A549 (cell line): ENCODE data around the gene COL5A1.

ENCODE experiments used
- FOSB ChIP-seq: fragments of 250-450 bp; sonication (Bioruptor Pico); IDR thresholded peaks from 2 replicates; pipeline ENCODE4 v1.5.0; 2020; ENCODE audit warnings: mild to moderate bottlenecking, moderate library complexity
- FOSL2 ChIP-seq, 2 experiments: fragments of 450-650 bp in 1 of 2; fragments of >200 bp in 1 of 2; sonication (Bioruptor Twin) in 1 of 2; formaldehyde crosslinking; IDR thresholded peaks; 2 replicates each; pipeline versions ENCODE4 v1.5.0 to v1.6.1; 2016 to 2020; ENCODE audit warnings: mild to moderate bottlenecking in 1 of 2, moderate library complexity in 1 of 2
- KDM1A ChIP-seq: fragments of 200-600 bp; sonication (generic); IDR thresholded peaks from 2 replicates; pipeline ENCODE4 v1.6.1; 2016; ENCODE audit warnings: low read depth, mild to moderate bottlenecking
- POLR2A ChIP-seq: IDR thresholded peaks from 2 replicates; pipeline ENCODE4 v1.6.1; 2012; ENCODE audit warnings: mild to moderate bottlenecking, low read length
- RARB ChIP-seq: fragments of 250-450 bp; sonication (Bioruptor Pico); IDR thresholded peaks from 2 replicates; pipeline ENCODE4 v1.8.0; 2021; ENCODE audit warnings: mild to moderate bottlenecking, moderate library complexity
- RCOR1 ChIP-seq: fragments of 150-350 bp; IDR thresholded peaks from 2 replicates; pipeline ENCODE4 v1.6.1; 2014; ENCODE audit warnings: antibody characterized with exemption, low read length, low read depth
- RFX5 ChIP-seq: fragments of 450-650 bp; IDR thresholded peaks from 2 replicates; pipeline ENCODE4 v1.7.1; 2014; ENCODE audit warnings: antibody characterized with exemption, mild to moderate bottlenecking, moderate library complexity
- TF ChIP-seq, protein P1 (sequence below): fragments of >200 bp; sonication (Bioruptor Twin); formaldehyde crosslinking; IDR thresholded peaks from 3 replicates; pipeline ENCODE4 v1.5.1; 2016
- TF ChIP-seq, protein P2 (sequence below): IDR thresholded peaks from 2 replicates; pipeline ENCODE4 v1.6.1; 2012
- TF ChIP-seq, protein P3 (sequence below): fragments of 200-600 bp; sonication (generic); IDR thresholded peaks from 2 replicates; pipeline ENCODE4 v1.6.1; 2016; ENCODE audit warnings: antibody characterized with exemption, mild to moderate bottlenecking, moderate library complexity

DNA sequence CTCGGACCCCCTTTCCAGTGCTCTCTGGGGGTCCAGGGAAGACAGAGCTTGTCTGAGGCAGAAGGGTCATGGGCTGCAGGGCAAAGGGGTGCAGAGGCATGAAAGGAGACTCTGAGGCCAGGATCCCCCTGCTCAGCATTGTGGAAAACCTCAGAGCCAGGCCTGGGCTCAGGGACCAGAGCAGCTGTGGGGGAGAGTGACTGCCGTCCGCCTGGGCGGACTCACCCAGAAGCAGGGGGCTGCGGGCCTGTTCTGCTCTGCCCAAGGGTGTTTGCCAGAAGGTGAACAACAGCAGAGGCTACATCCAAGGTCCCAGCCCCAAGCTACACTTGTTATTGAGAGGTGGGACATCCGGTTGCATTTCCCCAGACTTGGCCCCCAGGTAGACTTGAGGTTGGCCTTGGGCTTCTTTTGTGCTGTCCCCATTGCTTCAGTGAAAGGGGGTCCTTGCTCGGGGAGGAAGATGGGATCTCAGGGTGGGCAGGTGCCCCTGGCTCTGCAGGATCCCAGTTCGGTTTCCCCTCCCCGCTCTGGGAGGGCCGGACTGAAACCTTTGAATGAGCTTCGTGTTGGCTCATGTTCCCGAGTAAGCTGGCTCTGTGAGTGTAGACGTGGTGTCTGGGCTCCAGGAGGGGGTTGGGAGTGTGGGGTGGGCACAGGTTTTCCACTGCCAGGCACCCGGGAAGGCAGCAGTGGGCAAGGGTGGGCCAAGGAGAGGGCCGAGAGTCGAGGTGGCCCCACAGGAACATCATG is 92.1 kb downstream of the COL5A1 start:
- TF ChIP-seq RARB, result no peak
- TF ChIP-seq RFX5, result no peak
- no peak for TF ChIP-seq RCOR1
- TF ChIP-seq, protein P1, sequence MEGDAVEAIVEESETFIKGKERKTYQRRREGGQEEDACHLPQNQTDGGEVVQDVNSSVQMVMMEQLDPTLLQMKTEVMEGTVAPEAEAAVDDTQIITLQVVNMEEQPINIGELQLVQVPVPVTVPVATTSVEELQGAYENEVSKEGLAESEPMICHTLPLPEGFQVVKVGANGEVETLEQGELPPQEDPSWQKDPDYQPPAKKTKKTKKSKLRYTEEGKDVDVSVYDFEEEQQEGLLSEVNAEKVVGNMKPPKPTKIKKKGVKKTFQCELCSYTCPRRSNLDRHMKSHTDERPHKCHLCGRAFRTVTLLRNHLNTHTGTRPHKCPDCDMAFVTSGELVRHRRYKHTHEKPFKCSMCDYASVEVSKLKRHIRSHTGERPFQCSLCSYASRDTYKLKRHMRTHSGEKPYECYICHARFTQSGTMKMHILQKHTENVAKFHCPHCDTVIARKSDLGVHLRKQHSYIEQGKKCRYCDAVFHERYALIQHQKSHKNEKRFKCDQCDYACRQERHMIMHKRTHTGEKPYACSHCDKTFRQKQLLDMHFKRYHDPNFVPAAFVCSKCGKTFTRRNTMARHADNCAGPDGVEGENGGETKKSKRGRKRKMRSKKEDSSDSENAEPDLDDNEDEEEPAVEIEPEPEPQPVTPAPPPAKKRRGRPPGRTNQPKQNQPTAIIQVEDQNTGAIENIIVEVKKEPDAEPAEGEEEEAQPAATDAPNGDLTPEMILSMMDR, result no peak
- TF ChIP-seq, protein P2, sequence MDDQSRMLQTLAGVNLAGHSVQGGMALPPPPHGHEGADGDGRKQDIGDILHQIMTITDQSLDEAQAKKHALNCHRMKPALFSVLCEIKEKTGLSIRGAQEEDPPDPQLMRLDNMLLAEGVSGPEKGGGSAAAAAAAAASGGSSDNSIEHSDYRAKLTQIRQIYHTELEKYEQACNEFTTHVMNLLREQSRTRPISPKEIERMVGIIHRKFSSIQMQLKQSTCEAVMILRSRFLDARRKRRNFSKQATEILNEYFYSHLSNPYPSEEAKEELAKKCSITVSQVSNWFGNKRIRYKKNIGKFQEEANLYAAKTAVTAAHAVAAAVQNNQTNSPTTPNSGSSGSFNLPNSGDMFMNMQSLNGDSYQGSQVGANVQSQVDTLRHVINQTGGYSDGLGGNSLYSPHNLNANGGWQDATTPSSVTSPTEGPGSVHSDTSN, result no peak
- no peak for TF ChIP-seq FOSB (CRISPR knock-in tag)
- no peak for TF ChIP-seq POLR2A
- TF ChIP-seq KDM1A, result no peak
- TF ChIP-seq, protein P3, sequence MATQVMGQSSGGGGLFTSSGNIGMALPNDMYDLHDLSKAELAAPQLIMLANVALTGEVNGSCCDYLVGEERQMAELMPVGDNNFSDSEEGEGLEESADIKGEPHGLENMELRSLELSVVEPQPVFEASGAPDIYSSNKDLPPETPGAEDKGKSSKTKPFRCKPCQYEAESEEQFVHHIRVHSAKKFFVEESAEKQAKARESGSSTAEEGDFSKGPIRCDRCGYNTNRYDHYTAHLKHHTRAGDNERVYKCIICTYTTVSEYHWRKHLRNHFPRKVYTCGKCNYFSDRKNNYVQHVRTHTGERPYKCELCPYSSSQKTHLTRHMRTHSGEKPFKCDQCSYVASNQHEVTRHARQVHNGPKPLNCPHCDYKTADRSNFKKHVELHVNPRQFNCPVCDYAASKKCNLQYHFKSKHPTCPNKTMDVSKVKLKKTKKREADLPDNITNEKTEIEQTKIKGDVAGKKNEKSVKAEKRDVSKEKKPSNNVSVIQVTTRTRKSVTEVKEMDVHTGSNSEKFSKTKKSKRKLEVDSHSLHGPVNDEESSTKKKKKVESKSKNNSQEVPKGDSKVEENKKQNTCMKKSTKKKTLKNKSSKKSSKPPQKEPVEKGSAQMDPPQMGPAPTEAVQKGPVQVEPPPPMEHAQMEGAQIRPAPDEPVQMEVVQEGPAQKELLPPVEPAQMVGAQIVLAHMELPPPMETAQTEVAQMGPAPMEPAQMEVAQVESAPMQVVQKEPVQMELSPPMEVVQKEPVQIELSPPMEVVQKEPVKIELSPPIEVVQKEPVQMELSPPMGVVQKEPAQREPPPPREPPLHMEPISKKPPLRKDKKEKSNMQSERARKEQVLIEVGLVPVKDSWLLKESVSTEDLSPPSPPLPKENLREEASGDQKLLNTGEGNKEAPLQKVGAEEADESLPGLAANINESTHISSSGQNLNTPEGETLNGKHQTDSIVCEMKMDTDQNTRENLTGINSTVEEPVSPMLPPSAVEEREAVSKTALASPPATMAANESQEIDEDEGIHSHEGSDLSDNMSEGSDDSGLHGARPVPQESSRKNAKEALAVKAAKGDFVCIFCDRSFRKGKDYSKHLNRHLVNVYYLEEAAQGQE, result no peak
- TF ChIP-seq FOSL2 (IDR thresholded peaks at IDR 0.05), result no peak
- TF ChIP-seq FOSL2 (CRISPR knock-in tag; IDR thresholded peaks at IDR 0.05), result no peak
